Endothelial cell of umbilical vein (primary cell): ENCODE data around the gene PARN. TPM values are rescaled to one million over a fixed set of nuclear protein-coding genes. Genes with fewer than 3 reads are reported as not detected.

Experiments used
- BruUV-seq: library from RNA; stranded (reverse); fragments of 400-500 nt; replicated peaks from 2 replicates; lab custom pipeline; 2021; lab: Mats Ljungman, UMichigan
- CTCF ChIA-PET: fragments of 300-600, 350-600 bp; sonication (Branson Sonifier 250); formaldehyde crosslinking; loops from one replicate; lab custom pipeline; 2021; ENCODE audit warnings: antibody characterized with exemption, inconsistent platforms; lab: Charles Lee
- POLR2A ChIA-PET: fragments of 300-600, 350-600 bp; sonication (Branson Sonifier 250); formaldehyde crosslinking; loops from one replicate; lab custom pipeline; 2021; ENCODE audit warnings: antibody characterized with exemption, inconsistent platforms; lab: Charles Lee
- DNase-seq: peaks from one replicate; pipeline ENCODE4 v3.0.0-alpha.2; 2011; ENCODE audit warnings: low read depth, low spot score
- FAIRE-seq: peaks from 2 replicates; lab custom pipeline; 2011; peaks lifted over from hg19 to GRCh38; lab: Jason Lieb, UNC
- H2AFZ ChIP-seq: 2 replicates; pipeline ENCODE4 v1.6.0; 2012; ENCODE audit warnings: low read depth, low read length, control low read depth, inconsistent platforms
- H3K27ac ChIP-seq: 2 replicates; pipeline ENCODE4 v1.5.1; 2011; ENCODE audit warnings: low read depth, mild to moderate bottlenecking, control low read depth, low read length, moderate library complexity; ENCODE audit not compliant: insufficient read depth
- H3K27me3 ChIP-seq, 2 experiments: 2 replicates each; pipeline versions ENCODE4 v1.6.0 to v1.6.1; 2011; ENCODE audit warnings: low read length in 2 of 2, mixed read lengths in 1 of 2; ENCODE audit not compliant: control insufficient read depth in 2 of 2, insufficient read depth in 2 of 2
- H3K36me3 ChIP-seq, 2 experiments: 2 replicates in 1 of 2; 3 replicates in 1 of 2; pipeline ENCODE4 v1.5.1; 2011; ENCODE audit warnings: low read length in 2 of 2, mild to moderate bottlenecking in 1 of 2, moderate library complexity in 1 of 2; ENCODE audit not compliant: control insufficient read depth in 2 of 2, insufficient read depth in 2 of 2; ENCODE audit errors: extremely low read depth in 1 of 2
- H3K4me1 ChIP-seq: 3 replicates; pipeline ENCODE4 v1.5.1; 2011; ENCODE audit warnings: mild to moderate bottlenecking, low read length; ENCODE audit not compliant: control insufficient read depth, insufficient read depth; ENCODE audit errors: extremely low read depth
- H3K4me2 ChIP-seq: 2 replicates; pipeline ENCODE4 v1.6.1; 2011; ENCODE audit warnings: low read length, control low read depth, mixed read lengths; ENCODE audit not compliant: insufficient read depth
- H3K4me3 ChIP-seq, 3 experiments: fragments of 200-600 bp in 1 of 3; sonication (generic), shearing (Covaris generic) in 1 of 3; replicated peaks in 1 of 3; 2 replicates each; pipeline ENCODE4 v1.5.1; 2011 to 2016; ENCODE audit warnings: control low read depth in 3 of 3, low read length in 3 of 3, mild to moderate bottlenecking in 2 of 3, inconsistent platforms in 1 of 3, low read depth in 1 of 3, moderate library complexity in 1 of 3; ENCODE audit not compliant: insufficient read depth in 1 of 3
- H3K79me2 ChIP-seq: 2 replicates; pipeline ENCODE4 v1.6.0; 2012; ENCODE audit warnings: low read length, inconsistent platforms; ENCODE audit not compliant: control insufficient read depth, insufficient read depth
- H3K9ac ChIP-seq: replicated peaks from 2 replicates; pipeline ENCODE3; 2011; ENCODE audit warnings: low read length, control low read depth; ENCODE audit not compliant: insufficient read depth; ENCODE audit errors: extremely low read depth
- H3K9me1 ChIP-seq: replicated peaks from 3 replicates; pipeline ENCODE4 v1.6.0; 2011; ENCODE audit warnings: mild to moderate bottlenecking, low read length; ENCODE audit not compliant: control insufficient read depth, insufficient read depth; ENCODE audit errors: extremely low read depth
- H3K9me3 ChIP-seq: replicated peaks from 2 replicates; pipeline ENCODE4 v1.5.1; 2012; ENCODE audit warnings: low read length, inconsistent platforms; ENCODE audit not compliant: control insufficient read depth, insufficient read depth
- H4K20me1 ChIP-seq: replicated peaks from 2 replicates; pipeline ENCODE3; 2011; ENCODE audit warnings: mild to moderate bottlenecking, low read length; ENCODE audit not compliant: control insufficient read depth, insufficient read depth; ENCODE audit errors: extremely low read depth
- EZH2 ChIP-seq: IDR thresholded peaks from 2 replicates; pipeline ENCODE4 v1.6.1; 2012; ENCODE audit warnings: borderline replicate concordance, low read depth, mild to moderate bottlenecking, moderate library complexity, low read length, inconsistent platforms; ENCODE audit not compliant: severe bottlenecking
- FOS ChIP-seq: IDR thresholded peaks from 2 replicates; pipeline ENCODE4 v1.6.1; 2011; ENCODE audit warnings: mild to moderate bottlenecking, low read length, moderate library complexity, borderline replicate concordance; ENCODE audit not compliant: insufficient read depth
- GATA2 ChIP-seq: IDR thresholded peaks from 2 replicates; pipeline ENCODE4 v1.7.0; 2011; ENCODE audit warnings: low read depth, mild to moderate bottlenecking, moderate library complexity, mixed read lengths, low read length; ENCODE audit not compliant: insufficient read length, insufficient read depth
- JUN ChIP-seq: IDR thresholded peaks from 2 replicates; pipeline ENCODE4 v1.6.1; 2011; ENCODE audit warnings: borderline replicate concordance, low read depth; ENCODE audit not compliant: insufficient read length, insufficient read depth
- MYC ChIP-seq: IDR thresholded peaks from one replicate; pipeline ENCODE4 v1.6.1; 2011; ENCODE audit warnings: mild to moderate bottlenecking, low read depth, low read length
- POLR2A ChIP-seq: IDR thresholded peaks from 2 replicates; pipeline ENCODE4 v1.6.1; 2012; ENCODE audit warnings: low read depth, mild to moderate bottlenecking, control low read depth, low read length
- POLR2AphosphoS5 ChIP-seq: IDR thresholded peaks from 2 replicates; pipeline ENCODE4 v1.6.1; 2012; ENCODE audit warnings: low read depth, mild to moderate bottlenecking, control low read depth, low read length, moderate library complexity; ENCODE audit not compliant: insufficient read depth
- dilution Hi-C: fragments of 300-500 bp; cut with MboI; formaldehyde crosslinking; loops from one replicate; pipeline ENCODE4 v1.15.0; 2019; ENCODE audit warnings: low sequenced_read_pairs; ENCODE audit not compliant: extremely low pct_ligation_motif_present
- intact Hi-C: fragments of 100-400 bp; cut with micrococcal nuclease; formaldehyde crosslinking; loops from one replicate; pipeline ENCODE4 v1.10.0; 2022
- polyA plus RNA-seq, 4 experiments: library from polyadenylated mRNA; depleted of rRNA in 3 of 4; stranded (reverse) in 3 of 4; unstranded in 1 of 4; fragments of >200 nt; gene quantifications; 2 replicates each; pipeline versions ENCODE4 v1.2.1 to v1.2.3, GENCODE V29; 2011 to 2012; ENCODE audit warnings: missing spikeins in 1 of 4
- total RNA-seq: library from RNA; stranded (reverse); gene quantifications from 2 replicates; pipeline ENCODE4 v1.2.3, GENCODE V29; 2021
- TF ChIP-seq, protein P1 (sequence below): IDR thresholded peaks from 2 replicates; pipeline ENCODE4 v1.6.1; 2011; ENCODE audit not compliant: insufficient read depth, insufficient read length
- TF ChIP-seq, protein P2 (sequence below), 2 donors: IDR thresholded peaks; 1 replicate in 1 of 2; 2 replicates in 1 of 2; pipeline ENCODE4 v1.5.1; 2011; ENCODE audit warnings: low read length in 2 of 2, mild to moderate bottlenecking in 2 of 2, moderate library complexity in 2 of 2, control low read depth in 1 of 2, inconsistent platforms in 1 of 2, low read depth in 1 of 2; ENCODE audit not compliant: insufficient read depth in 1 of 2; ENCODE audit errors: extremely low read depth in 1 of 2

Gene PARN
- total and polyA plus RNA-seq, 2 donors (not counting 3 experiments of a cell fraction or from before 2014, with no cell fraction given): 16.9 to 24.6 TPM

DNA sequence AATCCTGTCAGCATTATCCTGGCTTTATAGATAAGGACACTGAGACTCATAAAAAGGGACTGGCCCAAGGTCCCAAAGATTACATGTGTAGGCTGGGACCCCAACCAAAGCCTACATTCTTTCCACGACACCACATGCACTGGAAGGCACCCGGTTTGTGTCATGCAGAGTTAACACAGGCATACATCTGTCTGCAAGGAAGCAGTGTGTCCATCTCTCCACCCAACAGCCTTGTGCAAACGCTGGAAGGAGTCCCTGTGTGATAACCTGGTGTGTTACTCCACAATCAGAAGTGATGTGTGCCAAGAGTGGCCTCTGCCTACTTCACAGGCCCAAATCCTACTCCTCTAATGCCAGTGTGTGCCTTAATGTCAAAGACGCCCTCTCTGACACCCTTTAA lies 139.8 kb downstream of the PARN start:
- POLR2A ChIA-PET: no interaction called here
- TF ChIP-seq POLR2A (no peak), JUN (no peak), EZH2 (no peak), POLR2AphosphoS5 (no peak), MYC (no peak), GATA2 (no peak)
- Histone ChIP-seq H4K20me1 (no peaks in the 10 kb centered on the region), H3K4me2 (no peak overlapping the region), H3K4me3 (no peak overlapping the region), H3K36me3 (no peaks in the 10 kb centered on the region), H3K27ac (no peak overlapping the region), H3K9me1 (no peaks in the 10 kb centered on the region), H3K9me3 (no peaks in the 10 kb centered on the region), H3K27me3 (no peaks in the 10 kb centered on the region), H2AFZ (no peak overlapping the region), H3K4me1 (peaks cover 39% of the 10 kb centered on the region), H3K9ac (no peak overlapping the region), H3K79me2 (no peaks in the 10 kb centered on the region)
- CTCF ChIA-PET: no interaction called here
- DNase-seq (no peak), FAIRE-seq (no peak)
- no TSS peak for BruUV-seq
- intact Hi-C loops: loop anchor here (5.0 kb wide), 1 partner anchor 433 kb away; no protein-coding TSS in a partner anchor
- dilution Hi-C loops: no loop called here

- DNase-seq: no peak
- TF ChIP-seq POLR2A (no peak), POLR2AphosphoS5 (no peak), FOS (no peak), EZH2 (no peak), MYC (no peak), JUN (no peak), GATA2 (no peak)
- TF ChIP-seq, protein P1, sequence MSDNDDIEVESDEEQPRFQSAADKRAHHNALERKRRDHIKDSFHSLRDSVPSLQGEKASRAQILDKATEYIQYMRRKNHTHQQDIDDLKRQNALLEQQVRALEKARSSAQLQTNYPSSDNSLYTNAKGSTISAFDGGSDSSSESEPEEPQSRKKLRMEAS: no peak
- TF ChIP-seq, protein P2, sequence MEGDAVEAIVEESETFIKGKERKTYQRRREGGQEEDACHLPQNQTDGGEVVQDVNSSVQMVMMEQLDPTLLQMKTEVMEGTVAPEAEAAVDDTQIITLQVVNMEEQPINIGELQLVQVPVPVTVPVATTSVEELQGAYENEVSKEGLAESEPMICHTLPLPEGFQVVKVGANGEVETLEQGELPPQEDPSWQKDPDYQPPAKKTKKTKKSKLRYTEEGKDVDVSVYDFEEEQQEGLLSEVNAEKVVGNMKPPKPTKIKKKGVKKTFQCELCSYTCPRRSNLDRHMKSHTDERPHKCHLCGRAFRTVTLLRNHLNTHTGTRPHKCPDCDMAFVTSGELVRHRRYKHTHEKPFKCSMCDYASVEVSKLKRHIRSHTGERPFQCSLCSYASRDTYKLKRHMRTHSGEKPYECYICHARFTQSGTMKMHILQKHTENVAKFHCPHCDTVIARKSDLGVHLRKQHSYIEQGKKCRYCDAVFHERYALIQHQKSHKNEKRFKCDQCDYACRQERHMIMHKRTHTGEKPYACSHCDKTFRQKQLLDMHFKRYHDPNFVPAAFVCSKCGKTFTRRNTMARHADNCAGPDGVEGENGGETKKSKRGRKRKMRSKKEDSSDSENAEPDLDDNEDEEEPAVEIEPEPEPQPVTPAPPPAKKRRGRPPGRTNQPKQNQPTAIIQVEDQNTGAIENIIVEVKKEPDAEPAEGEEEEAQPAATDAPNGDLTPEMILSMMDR (IDR thresholded peaks at IDR 0.05; ENCODE audit: extremely low read depth in 1 of 2, insufficient read depth in 1 of 2, low read depth in 1 of 2, low read length in 2 of 2): no peak
These were observed 140.6 kb downstream of the PARN start for GRCh38 chr16:14489460-14489859.

More at GRCh38 chr16:14489460-14489859, 140.6 kb downstream of the PARN start:
- no peaks in the 10 kb centered on the region for H3K79me2 ChIP-seq
- no peaks in the 10 kb centered on the region for H3K36me3 ChIP-seq
- BruUV-seq: no TSS peak
- H3K27ac ChIP-seq: no peak overlapping the region
- no peaks in the 10 kb centered on the region for H3K27me3 ChIP-seq
- no peaks in the 10 kb centered on the region for H3K9me3 ChIP-seq
- intact Hi-C loops: loop anchor here (5.0 kb wide), 1 partner anchor 202 kb away; no protein-coding TSS in a partner anchor
- no peak for FAIRE-seq
- peaks cover 39% of the 10 kb centered on the region for H3K4me1 ChIP-seq
- H4K20me1 ChIP-seq: no peaks in the 10 kb centered on the region
- CTCF ChIA-PET: interaction anchor here (0.7 kb wide), 2 partner anchors 12 to 396 kb away, joined by 3 read pairs; no protein-coding TSS in a partner anchor
- dilution Hi-C loops: no loop called here
- no peak overlapping the region for H3K4me3 ChIP-seq
- H3K9ac ChIP-seq: no peak overlapping the region
- no peaks in the 10 kb centered on the region for H3K9me1 ChIP-seq
- POLR2A ChIA-PET: no interaction called here
- H2AFZ ChIP-seq: no peak overlapping the region
- no peak overlapping the region for H3K4me2 ChIP-seq
